Stimulated activated CD4-positive, alpha-beta T cell treated with anti-CD3 and anti-CD28 coated beads, TNF-alpha, amount 100 ng/mL, for 1 hour (primary cell): ENCODE measurements around the gene GRIA4.
"Not testable (repeated sequence)": the region's sequence is repeated elsewhere in the genome, so short reads cannot be mapped to it uniquely, and the experiment has no call there.

ENCODE experiments used
- DNase-seq, 3 donors: peaks; one replicate each; pipeline ENCODE4 v3.0.0-alpha.2; 2020; ENCODE audit warnings: low read depth in 3 of 3, low spot score in 1 of 3

GRIA4 gene

DNA sequence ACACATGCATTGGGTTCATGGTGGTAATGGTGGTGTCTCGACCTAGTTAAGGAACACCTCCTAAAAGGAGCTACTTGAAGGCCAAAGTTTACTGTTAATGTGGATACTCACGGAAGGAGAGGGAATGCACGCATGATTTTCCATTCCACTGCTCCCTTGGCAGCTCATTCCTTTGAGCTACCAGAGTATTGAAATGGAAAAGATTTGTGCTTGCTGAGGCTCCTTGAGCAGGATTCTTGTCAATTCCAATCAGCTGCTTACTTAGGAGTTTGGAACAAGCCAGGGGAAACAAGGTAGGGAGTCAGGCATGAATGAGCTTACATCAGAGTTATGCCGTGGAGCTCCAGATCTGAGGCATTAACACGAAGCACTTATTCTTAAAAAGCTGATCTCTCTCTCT lies 108.8 kb downstream of the GRIA4 start:
- no peak for DNase-seq

DNA sequence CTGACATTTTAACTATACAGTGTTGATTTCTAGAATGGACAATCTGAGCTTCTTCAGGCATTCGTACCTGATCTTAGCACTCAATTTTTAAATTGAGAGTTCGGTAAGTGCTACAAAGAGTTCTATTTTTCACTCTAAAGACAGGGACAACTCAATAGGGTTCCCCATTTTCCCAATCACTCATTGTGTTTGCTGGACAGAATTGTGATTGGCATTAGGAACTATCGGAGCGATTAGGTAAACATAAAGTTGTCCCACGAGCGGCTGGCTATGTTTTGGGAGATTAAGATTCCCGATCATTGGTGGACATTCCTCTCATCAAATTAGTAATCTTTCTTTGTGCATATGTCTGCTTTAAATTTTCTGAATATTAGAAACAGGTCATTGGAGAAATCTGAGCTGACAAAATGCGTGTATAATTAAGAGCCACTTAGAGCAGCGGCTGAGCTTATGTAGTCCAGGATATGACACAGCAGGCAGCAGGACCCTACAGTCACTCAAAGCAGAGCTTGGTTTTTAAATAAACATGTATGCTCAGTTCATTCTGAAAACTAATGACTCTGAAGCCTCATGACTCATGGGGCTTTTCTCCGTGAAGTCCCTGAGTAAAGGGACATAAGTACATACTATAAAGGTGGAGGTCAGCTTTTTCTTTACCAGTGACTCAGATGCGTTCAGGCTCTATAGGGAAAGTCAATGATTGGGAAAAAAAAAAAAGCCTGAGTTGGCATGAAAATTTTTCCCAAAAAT lies 109.4 kb downstream of the GRIA4 start:
- DNase-seq = no peak

GRCh38 chr11:105720096-105720495 lies 110.2 kb downstream of the GRIA4 start:
- DNase-seq = no peak

GRCh38 chr11:105723269-105723668 lies 113.4 kb downstream of the GRIA4 start:
- no peak for DNase-seq

DNA sequence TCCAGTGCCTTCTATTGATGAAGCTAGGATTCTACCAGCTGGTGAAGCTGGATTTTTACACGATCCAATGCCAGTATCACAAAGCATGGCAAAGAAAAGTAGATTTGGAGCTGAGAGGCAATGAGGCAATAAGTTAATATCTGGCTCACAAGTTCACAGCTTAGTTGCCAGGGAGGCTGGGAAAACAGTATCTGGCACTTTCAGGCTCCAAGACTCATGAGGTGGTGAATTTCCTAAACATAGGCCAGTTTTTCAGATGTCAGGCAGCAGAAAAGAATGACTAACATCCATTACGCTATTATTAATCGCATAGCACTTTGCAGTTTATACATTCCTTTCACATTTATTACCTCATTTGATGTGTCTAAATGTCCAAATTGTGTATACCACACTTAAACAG lies 122.7 kb downstream of the GRIA4 start:
- no peak for DNase-seq

DNA sequence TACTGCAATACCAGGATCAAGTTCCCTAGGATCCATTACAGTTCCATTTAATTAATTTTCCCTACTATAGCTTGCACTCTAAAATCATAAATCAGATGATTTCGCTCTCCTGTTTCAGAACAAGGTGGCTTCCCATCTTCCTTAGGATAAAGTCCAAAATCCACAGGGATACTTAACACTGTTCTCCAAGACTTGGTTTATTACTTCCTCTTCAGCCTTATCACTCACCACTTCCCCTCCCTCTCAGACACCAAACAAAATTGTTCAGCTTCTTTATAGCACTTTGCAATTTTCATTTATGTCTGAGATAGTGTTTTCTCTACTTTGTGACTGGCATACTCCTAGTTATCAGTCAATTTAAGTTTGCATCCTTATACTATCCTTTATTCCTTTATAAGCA lies 124.6 kb downstream of the GRIA4 start:
- DNase-seq = no peak

DNA sequence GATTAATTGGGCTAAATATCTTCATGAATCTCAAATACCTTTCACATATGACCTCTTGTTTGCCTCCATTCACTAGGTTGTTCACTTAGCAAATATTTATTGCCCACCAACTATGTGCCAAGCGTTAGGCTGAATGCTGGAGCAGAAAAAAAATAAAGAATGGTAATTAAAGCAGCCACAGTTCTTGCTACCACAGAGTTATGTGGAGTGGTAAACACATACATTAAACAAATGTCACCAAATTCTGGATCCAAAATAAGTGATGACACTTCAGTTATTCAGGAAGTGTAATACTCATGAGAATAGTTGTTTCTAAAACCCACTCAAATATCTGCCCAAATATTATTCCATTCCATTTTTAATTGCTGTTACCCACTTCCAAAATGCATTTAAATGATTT lies 128.4 kb downstream of the GRIA4 start:
- no peak for DNase-seq

DNA sequence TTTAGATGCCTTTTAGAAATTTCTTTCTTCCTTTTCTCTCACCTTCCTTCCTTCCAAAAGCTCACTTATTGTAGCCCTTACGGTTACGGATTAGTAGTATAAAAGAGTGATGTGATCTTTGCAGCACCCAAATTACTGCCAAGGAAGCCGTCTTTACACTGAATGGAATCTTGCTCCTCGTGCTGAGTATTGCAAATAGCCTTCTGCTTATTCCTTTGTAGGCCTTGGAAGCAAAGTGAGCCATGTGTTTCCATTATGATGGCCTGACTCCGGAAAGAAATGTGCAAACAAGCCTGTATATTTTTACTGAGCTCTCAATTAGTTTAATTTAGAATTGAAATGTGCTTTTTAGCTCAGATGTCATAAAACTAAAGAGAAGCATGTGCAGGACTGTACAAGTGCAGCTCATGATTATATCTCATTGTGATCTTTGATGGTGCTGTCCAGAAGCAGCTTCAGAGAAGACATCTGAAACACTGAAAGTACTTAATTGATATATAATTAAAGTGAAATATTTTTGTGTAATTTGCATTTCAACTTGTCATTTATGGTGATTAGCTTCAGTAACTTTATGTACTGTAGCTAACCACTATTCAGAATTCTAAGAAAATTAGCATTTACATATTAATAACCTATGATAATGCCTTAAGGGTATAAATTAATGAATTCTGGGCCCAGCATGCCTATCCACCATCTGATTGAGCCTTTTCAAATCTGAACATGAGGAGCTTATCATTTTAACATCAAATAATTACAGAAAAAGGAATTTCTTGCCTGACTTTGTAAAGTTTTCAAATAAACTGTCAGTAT lies 129.3 kb downstream of the GRIA4 start:
- DNase-seq = no peak

GRCh38 chr11:105740164-105740903 lies 130.5 kb downstream of the GRIA4 start:
- no peak for DNase-seq

DNA sequence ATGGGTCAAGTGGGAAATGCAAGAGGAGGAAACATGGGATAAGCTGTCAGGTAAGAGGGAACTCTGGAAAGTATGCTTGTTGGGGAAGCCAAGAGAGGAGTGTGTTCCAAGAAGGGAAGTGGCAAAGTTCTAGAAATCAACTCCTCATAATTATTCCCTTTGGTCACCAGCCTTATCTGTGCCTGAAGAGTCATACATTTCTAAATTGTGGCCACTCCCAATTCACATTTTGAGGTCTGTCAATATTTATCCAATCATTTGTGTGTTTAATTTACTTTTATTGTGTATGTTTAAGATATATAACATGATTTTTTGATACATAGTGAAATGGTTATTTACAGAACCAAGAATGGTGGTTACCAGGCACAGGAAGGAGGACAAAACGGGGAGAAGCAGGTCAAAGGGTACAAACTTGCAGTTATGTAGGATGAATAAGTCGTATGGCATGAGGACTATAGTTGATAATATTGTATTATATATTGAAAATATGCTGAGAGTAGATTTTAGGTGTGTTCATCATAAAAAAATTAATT lies 131.7 kb downstream of the GRIA4 start:
- DNase-seq = no peak

GRCh38 chr11:105754260-105754659 lies 144.4 kb downstream of the GRIA4 start:
- no peak for DNase-seq

- DNase-seq = no peak
These were observed 144.8 kb downstream of the GRIA4 start for GRCh38 chr11:105754716-105755115.

DNA sequence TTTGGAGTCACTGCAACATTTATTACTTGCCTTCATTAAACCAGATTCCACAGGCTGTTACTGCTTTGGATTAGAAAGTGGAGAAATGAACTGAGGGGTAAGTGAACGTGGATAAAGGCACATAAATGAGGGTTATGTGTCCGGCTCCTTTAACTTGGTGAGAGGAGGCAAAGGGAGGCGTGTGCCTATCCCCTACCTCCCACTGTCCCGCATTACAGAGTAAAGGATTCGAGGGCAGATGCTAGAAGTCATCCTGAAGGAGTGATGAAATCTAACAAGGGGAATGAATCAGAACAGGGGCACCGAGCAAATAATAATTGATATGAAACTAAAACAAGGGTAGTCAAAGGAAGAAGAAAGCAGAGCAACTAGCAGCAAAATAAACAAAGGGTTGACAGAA lies 147.2 kb downstream of the GRIA4 start:
- DNase-seq = no peak

DNA sequence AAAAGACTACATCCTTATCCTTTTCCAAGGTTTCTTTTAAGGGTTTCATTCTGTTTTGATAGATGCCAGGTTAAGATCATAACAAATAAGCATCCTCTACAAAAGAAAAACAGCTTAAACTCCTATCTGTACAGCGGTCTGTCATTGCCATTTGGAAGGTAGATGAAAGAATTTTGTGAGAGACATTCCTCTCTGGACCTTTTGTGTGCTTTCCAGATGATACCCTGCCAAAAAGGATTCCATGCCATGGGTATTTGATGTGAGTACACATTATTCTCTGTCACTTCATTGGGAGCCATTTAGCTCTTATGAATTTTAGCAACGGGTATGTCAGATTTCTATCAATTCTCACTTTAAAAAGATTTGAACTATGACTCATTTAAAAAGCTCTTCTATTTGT lies 153.7 kb downstream of the GRIA4 start:
- no peak for DNase-seq

- no peak for DNase-seq
These were observed 158.1 kb downstream of the GRIA4 start for GRCh38 chr11:105767931-105768330.

GRCh38 chr11:105769627-105770026 lies 159.8 kb downstream of the GRIA4 start:
- no peak for DNase-seq

DNA sequence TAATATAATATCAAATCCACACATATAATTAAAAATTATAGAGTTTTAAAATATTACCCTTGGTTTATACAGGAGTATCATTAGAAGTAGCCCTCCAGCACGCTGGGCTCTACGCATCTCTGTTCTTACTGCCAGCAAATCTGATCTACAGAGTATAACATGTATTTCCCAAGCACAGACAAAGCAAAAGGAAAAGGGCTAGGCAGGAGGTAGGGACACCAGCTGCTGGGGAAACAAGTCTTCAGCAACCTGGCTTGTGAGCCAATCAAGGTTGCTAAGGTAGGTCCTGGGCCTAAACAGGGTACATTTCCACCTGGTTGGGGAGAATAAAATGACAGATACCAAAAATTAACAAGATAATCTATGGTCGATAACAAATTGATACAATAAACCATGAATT lies 163.6 kb downstream of the GRIA4 start:
- DNase-seq = not testable (repeated sequence)

DNA sequence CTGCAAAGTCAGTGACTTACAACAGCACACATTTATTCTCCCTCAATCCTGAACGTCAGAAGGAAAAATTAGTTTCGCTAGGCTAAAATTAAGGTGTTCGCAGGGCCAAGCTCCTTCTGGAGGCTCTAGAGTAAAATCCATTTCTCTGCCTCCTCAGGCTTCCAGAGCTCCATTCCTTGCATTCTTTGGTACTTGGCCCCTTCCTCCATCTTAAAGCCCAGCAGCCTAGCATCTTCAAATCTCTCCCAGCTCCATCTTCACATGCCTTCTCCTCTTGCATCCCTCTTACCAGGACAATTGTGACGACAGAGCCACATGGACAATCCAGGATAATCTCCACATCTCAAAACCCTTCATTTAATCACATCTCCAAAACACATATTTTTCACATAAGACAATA lies 165.0 kb downstream of the GRIA4 start:
- DNase-seq = no peak

DNA sequence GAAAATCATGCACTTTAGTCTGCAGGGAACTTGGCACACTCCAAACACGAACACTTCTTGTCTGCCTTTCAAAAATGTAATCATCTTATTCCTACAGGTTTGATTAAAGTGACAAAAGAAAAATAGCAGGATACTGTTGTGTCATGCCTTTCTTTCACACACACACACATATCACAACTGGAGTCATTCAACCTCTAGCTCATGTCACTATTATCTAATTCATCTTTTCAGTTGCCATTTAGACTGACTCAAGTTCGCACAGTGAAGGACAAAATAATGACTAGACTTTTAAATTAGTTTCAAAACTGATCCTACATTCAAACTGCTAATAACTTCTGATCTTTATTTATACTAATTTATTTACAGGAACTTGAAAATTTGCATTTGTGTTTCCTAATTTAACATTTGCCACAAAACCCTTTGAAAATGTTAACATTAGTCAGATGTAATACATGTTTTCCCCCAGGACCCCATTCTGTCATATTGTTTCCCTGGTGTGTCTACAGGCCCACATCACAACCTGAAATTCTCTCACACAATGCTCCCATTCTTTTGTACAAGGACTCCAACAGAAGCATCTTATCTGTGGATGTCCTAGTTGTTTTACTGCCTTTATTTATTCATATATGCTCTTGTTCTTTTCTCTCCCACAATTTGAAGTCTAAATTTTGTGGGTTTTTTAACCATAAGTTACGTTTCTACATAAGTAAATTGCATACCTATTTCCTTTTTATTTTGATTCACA lies 171.1 kb downstream of the GRIA4 start:
- no peak for DNase-seq

- no peak for DNase-seq
These were observed 171.9 kb downstream of the GRIA4 start for GRCh38 chr11:105781807-105782206.

- no peak for DNase-seq
These were observed 173.3 kb downstream of the GRIA4 start for GRCh38 chr11:105783216-105783615.
